Measurements from ENCODE around the gene EHD3.
A peak's percentile ranks its signal among the peaks of the same experiment; 100 is the strongest.
"Not testable (repeated sequence)": the region's sequence is repeated elsewhere in the genome, so short reads cannot be mapped to it uniquely, and the experiment has no call there.

EHD3 gene

GRCh38 chr2:31277621-31278020, 43.7 kb downstream of the EHD3 start:
- no peak for TF ChIP-seq ZC3H10 (CRISPR knock-in tag; IDR thresholded peaks at IDR 0.05)
- TF ChIP-seq BACH2 (CRISPR knock-in tag; IDR thresholded peaks at IDR 0.05; ENCODE audit: borderline replicate concordance): no peak
- TF ChIP-seq ZNF70 (CRISPR knock-in tag; IDR thresholded peaks at IDR 0.05): no peak
- TF ChIP-seq ESRRG (CRISPR knock-in tag; IDR thresholded peaks at IDR 0.05): no peak
- no peak for TF ChIP-seq TSHZ2 (CRISPR knock-in tag; IDR thresholded peaks at IDR 0.05)
- no peak for TF ChIP-seq SNAI2 (CRISPR knock-in tag; IDR thresholded peaks at IDR 0.05)
- TF ChIP-seq GLIS3 (CRISPR knock-in tag; IDR thresholded peaks at IDR 0.05): no peak
- no peak for TF ChIP-seq PATZ1 (CRISPR knock-in tag; IDR thresholded peaks at IDR 0.05; ENCODE audit: borderline replicate concordance)
- TF ChIP-seq OSR1 (CRISPR knock-in tag; IDR thresholded peaks at IDR 0.05): no peak
- no peak for TF ChIP-seq RARB (CRISPR knock-in tag; IDR thresholded peaks at IDR 0.05)
- TF ChIP-seq PPARA (CRISPR knock-in tag; IDR thresholded peaks at IDR 0.05; ENCODE audit: borderline replicate concordance): no peak
- no peak for TF ChIP-seq TCF4 (CRISPR knock-in tag; IDR thresholded peaks at IDR 0.05; ENCODE audit: borderline replicate concordance)
- no peak for TF ChIP-seq POU6F1 (CRISPR knock-in tag; IDR thresholded peaks at IDR 0.05; ENCODE audit: borderline replicate concordance, low read depth)
- no peak for TF ChIP-seq ISL1 (CRISPR knock-in tag; IDR thresholded peaks at IDR 0.05)
- no peak for TF ChIP-seq CREB5 (CRISPR knock-in tag; IDR thresholded peaks at IDR 0.05; ENCODE audit: low read depth)
- no peak for TF ChIP-seq ZFP30 (CRISPR knock-in tag; IDR thresholded peaks at IDR 0.05)
- no peak for ATAC-seq

- no peak for ATAC-seq
- TF ChIP-seq ZNF8 (CRISPR knock-in tag; IDR thresholded peaks at IDR 0.05) (no peak), ZC3H10 (CRISPR knock-in tag; IDR thresholded peaks at IDR 0.05) (no peak), ESRRG (CRISPR knock-in tag; IDR thresholded peaks at IDR 0.05) (no peak), ISL1 (CRISPR knock-in tag; IDR thresholded peaks at IDR 0.05) (no peak), ZFP3 (CRISPR knock-in tag; IDR thresholded peaks at IDR 0.05) (no peak)
These were observed 48.7 kb downstream of the EHD3 start for GRCh38 chr2:31282634-31283033.

- not testable (repeated sequence) for ATAC-seq
These were observed 49.4 kb downstream of the EHD3 start for GRCh38 chr2:31283193-31283919.

- TF ChIP-seq GLIS3 (CRISPR knock-in tag; IDR thresholded peaks at IDR 0.05): no peak
- TF ChIP-seq CREB5 (CRISPR knock-in tag; IDR thresholded peaks at IDR 0.05; ENCODE audit: low read depth): no peak
- no peak for TF ChIP-seq ZFP3 (CRISPR knock-in tag; IDR thresholded peaks at IDR 0.05)
- TF ChIP-seq ISL1 (CRISPR knock-in tag; IDR thresholded peaks at IDR 0.05): no peak
- TF ChIP-seq ARNTL (CRISPR knock-in tag; IDR thresholded peaks at IDR 0.05; ENCODE audit: borderline replicate concordance, low read depth): no peak
- no peak for TF ChIP-seq TCF4 (CRISPR knock-in tag; IDR thresholded peaks at IDR 0.05; ENCODE audit: borderline replicate concordance)
- no peak for TF ChIP-seq ZNF8 (CRISPR knock-in tag; IDR thresholded peaks at IDR 0.05)
- TF ChIP-seq ZNF70 (CRISPR knock-in tag; IDR thresholded peaks at IDR 0.05): no peak
- no peak for TF ChIP-seq CSDC2 (CRISPR knock-in tag; IDR thresholded peaks at IDR 0.05)
- TF ChIP-seq RARB (CRISPR knock-in tag; IDR thresholded peaks at IDR 0.05): no peak
- TF ChIP-seq PPARA (CRISPR knock-in tag; IDR thresholded peaks at IDR 0.05; ENCODE audit: borderline replicate concordance): no peak
- TF ChIP-seq ZC3H10 (CRISPR knock-in tag; IDR thresholded peaks at IDR 0.05): no peak
- peak; percentile 52 for ATAC-seq
These were observed 50.2 kb downstream of the EHD3 start for GRCh38 chr2:31284107-31284506.

Data from SK-N-SH treated with all-trans-retinoic acid at 6 μM for 48 hours (cell line).